ENCODE results near the gene PTPN7. TPM values are rescaled to one million over a fixed set of nuclear protein-coding genes. Genes with fewer than 3 reads are reported as not detected.

PTPN7 gene
- total and polyA plus RNA-seq, 2 donors (not counting 3 experiments of a cell fraction or from before 2014, with no cell fraction given) = 0.86 to 1.8 TPM

GRCh38 chr1:202189001-202189790 lies 28.8 kb upstream of the PTPN7 start:
- FAIRE-seq = peak; percentile 90
- DNase-seq (ENCODE audit: low read depth, low spot score) = peak; percentile 33
- no peaks in the 10 kb centered on the region for H3K9me3 ChIP-seq (replicated peaks; ENCODE audit: control insufficient read depth, insufficient read depth, low read length)
- POLR2A ChIA-PET = interaction anchor here (0.5 to 0.6 kb wide), 2 partner anchors 259 to 530 kb away, joined by 3 read pairs; no protein-coding TSS in a partner anchor
- H2AFZ ChIP-seq (ENCODE audit: low read depth, low read length) = no peak overlapping the region
- CTCF ChIA-PET = interaction anchor here (0.6 to 7.7 kb wide), 34 partner anchors 8 to 531 kb away, joined by 3 to 107 read pairs (median 4); partner anchors contain the start of gene UBE2T
- H3K27ac ChIP-seq (ENCODE audit: insufficient read depth, low read depth, low read length) = no peak overlapping the region
- no peak overlapping the region for H3K4me3 ChIP-seq (replicated peaks in 1 of 3; ENCODE audit: insufficient read depth in 1 of 3, low read depth in 1 of 3, low read length in 3 of 3)
- intact Hi-C loops (cut with micrococcal nuclease) (loop anchor here (1.0 kb wide), 1 partner anchor 126 kb away; no protein-coding TSS in a partner anchor), dilution Hi-C loops (cut with MboI; ENCODE audit: extremely low pct_ligation_motif_present, low sequenced_read_pairs) (no loop called here)
- no TSS peak for BruUV-seq (replicated peaks)
- H3K9me1 ChIP-seq (replicated peaks; ENCODE audit: control insufficient read depth, extremely low read depth, insufficient read depth, low read length) = no peaks in the 10 kb centered on the region
- TF ChIP-seq CTCF (IDR thresholded peaks at IDR 0.05; ENCODE audit: extremely low read depth in 1 of 2, insufficient read depth in 1 of 2, low read depth in 1 of 2, low read length in 2 of 2) = peak; percentile 47 to 87
- no peak for TF ChIP-seq MAX (IDR thresholded peaks at IDR 0.05; ENCODE audit: insufficient read depth, insufficient read length)
- no peak for TF ChIP-seq MYC (IDR thresholded peaks at IDR 0.05; ENCODE audit: low read depth, low read length)
- TF ChIP-seq POLR2AphosphoS5 (IDR thresholded peaks at IDR 0.05; ENCODE audit: insufficient read depth, low read depth, low read length) = no peak
- no peak for TF ChIP-seq FOS (IDR thresholded peaks at IDR 0.05; ENCODE audit: borderline replicate concordance, insufficient read depth, low read length)
- H3K4me2 ChIP-seq (ENCODE audit: insufficient read depth, low read length) = no peak overlapping the region
- no peaks in the 10 kb centered on the region for H3K36me3 ChIP-seq (ENCODE audit: control insufficient read depth in 2 of 2, extremely low read depth in 1 of 2, insufficient read depth in 2 of 2, low read length in 2 of 2)
- peaks cover 11 to 16% of the 10 kb centered on the region in 2 experiments for H3K27me3 ChIP-seq (ENCODE audit: control insufficient read depth in 2 of 2, insufficient read depth in 2 of 2, low read length in 2 of 2)
- no peak overlapping the region for H3K9ac ChIP-seq (replicated peaks; ENCODE audit: extremely low read depth, insufficient read depth, low read length)
- H4K20me1 ChIP-seq (replicated peaks; ENCODE audit: control insufficient read depth, extremely low read depth, insufficient read depth, low read length) = no peaks in the 10 kb centered on the region
- H3K79me2 ChIP-seq (ENCODE audit: control insufficient read depth, insufficient read depth, low read length) = no peaks in the 10 kb centered on the region
- no peaks in the 10 kb centered on the region for H3K4me1 ChIP-seq (ENCODE audit: control insufficient read depth, extremely low read depth, insufficient read depth, low read length)

All from endothelial cell of umbilical vein (primary cell).